ENCODE results near the gene TRPM3. TPM values are rescaled to one million over a fixed set of nuclear protein-coding genes. Genes with fewer than 3 reads are reported as not detected.

TRPM3 gene
- total and polyA plus RNA-seq, 2 of the 8 experiments (the other 6 are each of a cell fraction or from before 2014, with no cell fraction given): 2.4 to 10.9 TPM

- no peak for FAIRE-seq
- Histone ChIP-seq H4K20me1 (replicated peaks in 1 of 2; ENCODE audit: control insufficient read depth in 1 of 2, insufficient read depth in 2 of 2, low read length in 2 of 2) (no peaks in the 10 kb centered on the region), H2AFZ (ENCODE audit: low read length) (no peak overlapping the region), H3K4me2 (ENCODE audit: insufficient read depth in 1 of 2, low read depth in 2 of 2, low read length in 2 of 2) (no peak overlapping the region), H2BK20ac (ENCODE audit: low read length) (no peak overlapping the region), H3K14ac (ENCODE audit: insufficient read length) (no peak overlapping the region), H3K9ac (replicated peaks in 1 of 4; ENCODE audit: extremely low read depth in 1 of 4, low read depth in 3 of 4, low read length in 3 of 4) (no peak overlapping the region), H2BK15ac (ENCODE audit: low read length) (no peak overlapping the region), H2BK5ac (ENCODE audit: low read depth, low read length) (no peak overlapping the region), H3K23me2 (ENCODE audit: low read depth, low read length) (no peaks in the 10 kb centered on the region; the same call in 1 of the 2 replicates), H3K23ac (ENCODE audit: insufficient read length) (no peak overlapping the region), H3K27me3 (replicated peaks in 1 of 4; ENCODE audit: control insufficient read depth in 3 of 4, extremely low read depth in 1 of 4, insufficient read depth in 3 of 4, low read length in 3 of 4) (no peaks in the 10 kb centered on the region), H2AK5ac (ENCODE audit: low read depth, low read length) (no peak overlapping the region), H3K36me3 (ENCODE audit: control insufficient read depth in 2 of 4, insufficient read depth in 4 of 4, low read length in 3 of 4) (no peaks in the 10 kb centered on the region), H3K4me3 (ENCODE audit: extremely low read depth in 1 of 4, insufficient read depth in 2 of 4, low read depth in 3 of 4, low read length in 4 of 4) (no peak overlapping the region), H3K56ac (replicated peaks; ENCODE audit: insufficient read length, low read depth, low read length) (no peak overlapping the region), H3K79me1 (ENCODE audit: low read depth, low read length) (no peaks in the 10 kb centered on the region), H3K4ac (replicated peaks; ENCODE audit: insufficient read length, low read depth, low read length) (no peak overlapping the region), H3K9me3 (ENCODE audit: insufficient read depth in 2 of 2, low read depth in 1 of 2, low read length in 1 of 2) (no peaks in the 10 kb centered on the region), H4K91ac (replicated peaks; ENCODE audit: insufficient read length, low read length) (no peak overlapping the region), H2BK12ac (ENCODE audit: low read depth, low read length) (no peak overlapping the region), H4K8ac (ENCODE audit: extremely low read depth, insufficient read depth, low read length) (no peak overlapping the region), H3K18ac (ENCODE audit: extremely low read depth, low read length) (no peak overlapping the region), H4K5ac (ENCODE audit: insufficient read length, low read depth, low read length) (no peak overlapping the region), H2BK120ac (replicated peaks; ENCODE audit: low read depth, low read length) (no peak overlapping the region), H3K4me1 (replicated peaks in 1 of 4; ENCODE audit: control insufficient read depth in 3 of 4, insufficient read depth in 4 of 4, low read length in 3 of 4) (peaks cover 0 to 3% (median 1%) of the 10 kb centered on the region in 4 experiments; a peak in 3 of 7 replicates), H3K27ac (ENCODE audit: low read depth, low read length) (no peak overlapping the region), H3K79me2 (ENCODE audit: control insufficient read depth in 1 of 2, insufficient read depth in 2 of 2, low read length in 2 of 2) (no peaks in the 10 kb centered on the region)
- 90% methylated on average over 3 of the region's 4 CpGs; no CpG with 5 or more reads in 1 of the 2 experiments for WGBS, 2 experiments (ENCODE audit: extremely low coverage in 1 of 2, insufficient coverage in 1 of 2, insufficient read length in 1 of 2, insufficient replicate concordance in 2 of 2, low coverage in 1 of 2, low lambda C conversion rate in 2 of 2, missing lambda C conversion rate in 1 of 2)
- no peak for DNase-seq (ENCODE audit: low read depth in 1 of 2, low spot score in 2 of 2)
- ChIA-PET POLR2A (ENCODE audit: partially characterized antibody) (no interaction called here), CTCF (ENCODE audit: partially characterized antibody) (interaction anchor here (1.9 kb wide), 1 partner anchor 73 kb away, joined by 4 read pairs; no protein-coding TSS in a partner anchor)
- no peak for TF ChIP-seq RXRA (IDR thresholded peaks at IDR 0.05; ENCODE audit: insufficient read depth, low read depth, low read length)
- no peak for TF ChIP-seq NANOG (IDR thresholded peaks at IDR 0.05; ENCODE audit: insufficient read depth, low read depth, low read length, poor library complexity, severe bottlenecking)
- TF ChIP-seq SIX5 (IDR thresholded peaks at IDR 0.05; ENCODE audit: low read depth, low read length): no peak
- TF ChIP-seq POLR2A (IDR thresholded peaks at IDR 0.05; ENCODE audit: control extremely low read depth in 1 of 2, low read depth in 2 of 2, low read length in 2 of 2): no peak
- no peak for TF ChIP-seq ATF2 (IDR thresholded peaks at IDR 0.05; ENCODE audit: low read length)
- TF ChIP-seq TBP (IDR thresholded peaks at IDR 0.05; ENCODE audit: low read depth, low read length): no peak
- TF ChIP-seq SAP30 (IDR thresholded peaks at IDR 0.05; ENCODE audit: insufficient read depth, insufficient replicate concordance, low read length): no peak
Measured at GRCh38 chr9:70580606-70581195, 540.7 kb downstream of the TRPM3 start.

Data from H1 (cell line).